ENCODE results near the gene SPACA9.

Gene SPACA9

GRCh38 chr9:132846109-132846917 is 32.4 kb upstream of the SPACA9 start:
- no peak overlapping the region for H3K27ac ChIP-seq (ENCODE audit: poor library complexity, severe bottlenecking)
- H3K36me3 ChIP-seq (ENCODE audit: low read depth), result no peaks in the 10 kb centered on the region
- H3K9me3 ChIP-seq (ENCODE audit: severe bottlenecking), result no peaks in the 10 kb centered on the region
- no peak overlapping the region for H3K4me3 ChIP-seq (ENCODE audit: severe bottlenecking)
- H3K4me1 ChIP-seq (ENCODE audit: insufficient read depth, poor library complexity, severe bottlenecking), result no peaks in the 10 kb centered on the region
- DNase-seq (ENCODE audit: low spot score) (no peak), ATAC-seq (ENCODE audit: low read depth) (no peak)
- H3K27me3 ChIP-seq (ENCODE audit: insufficient read depth, poor library complexity, severe bottlenecking), result no peaks in the 10 kb centered on the region
- TF ChIP-seq CTCF (IDR thresholded peaks at IDR 0.05; ENCODE audit: poor library complexity, severe bottlenecking), result no peak

- no peaks in the 10 kb centered on the region for H3K9me3 ChIP-seq (ENCODE audit: severe bottlenecking)
- H3K4me3 ChIP-seq (ENCODE audit: severe bottlenecking), result no peak overlapping the region
- no peak for TF ChIP-seq CTCF (IDR thresholded peaks at IDR 0.05; ENCODE audit: poor library complexity, severe bottlenecking)
- no peak overlapping the region for H3K27ac ChIP-seq (ENCODE audit: poor library complexity, severe bottlenecking)
- H3K4me1 ChIP-seq (ENCODE audit: insufficient read depth, poor library complexity, severe bottlenecking), result no peaks in the 10 kb centered on the region
- no peak for DNase-seq (ENCODE audit: low spot score)
- no peaks in the 10 kb centered on the region for H3K36me3 ChIP-seq (ENCODE audit: low read depth)
- no peaks in the 10 kb centered on the region for H3K27me3 ChIP-seq (ENCODE audit: insufficient read depth, poor library complexity, severe bottlenecking)
- ATAC-seq (ENCODE audit: low read depth), result no peak
Observed at GRCh38 chr9:132846918-132847515, 31.7 kb upstream of the SPACA9 start.

GRCh38 chr9:132849185-132849706 is 29.5 kb upstream of the SPACA9 start:
- ATAC-seq (ENCODE audit: low read depth), result no peak
- no peak overlapping the region for H3K4me3 ChIP-seq (ENCODE audit: severe bottlenecking)
- H3K36me3 ChIP-seq (ENCODE audit: low read depth), result no peaks in the 10 kb centered on the region
- H3K27ac ChIP-seq (ENCODE audit: poor library complexity, severe bottlenecking), result no peak overlapping the region
- DNase-seq (ENCODE audit: low spot score), result no peak
- no peak for TF ChIP-seq CTCF (IDR thresholded peaks at IDR 0.05; ENCODE audit: poor library complexity, severe bottlenecking)
- no peaks in the 10 kb centered on the region for H3K4me1 ChIP-seq (ENCODE audit: insufficient read depth, poor library complexity, severe bottlenecking)
- no peaks in the 10 kb centered on the region for H3K27me3 ChIP-seq (ENCODE audit: insufficient read depth, poor library complexity, severe bottlenecking)
- no peaks in the 10 kb centered on the region for H3K9me3 ChIP-seq (ENCODE audit: severe bottlenecking)

- TF ChIP-seq CTCF (IDR thresholded peaks at IDR 0.05; ENCODE audit: poor library complexity, severe bottlenecking), result no peak
- no peak overlapping the region for H3K27ac ChIP-seq (ENCODE audit: poor library complexity, severe bottlenecking)
- H3K4me1 ChIP-seq (ENCODE audit: insufficient read depth, poor library complexity, severe bottlenecking), result no peaks in the 10 kb centered on the region
- no peak for ATAC-seq (ENCODE audit: low read depth)
- no peaks in the 10 kb centered on the region for H3K36me3 ChIP-seq (ENCODE audit: low read depth)
- DNase-seq (ENCODE audit: low spot score), result no peak
- H3K27me3 ChIP-seq (ENCODE audit: insufficient read depth, poor library complexity, severe bottlenecking), result no peaks in the 10 kb centered on the region
- no peak overlapping the region for H3K4me3 ChIP-seq (ENCODE audit: severe bottlenecking)
- H3K9me3 ChIP-seq (ENCODE audit: severe bottlenecking), result no peaks in the 10 kb centered on the region
Observed at GRCh38 chr9:132853482-132853881, 25.2 kb upstream of the SPACA9 start.

GRCh38 chr9:132854832-132855231 is 23.9 kb upstream of the SPACA9 start:
- Histone ChIP-seq H3K36me3 (ENCODE audit: low read depth) (no peaks in the 10 kb centered on the region), H3K27me3 (ENCODE audit: insufficient read depth, poor library complexity, severe bottlenecking) (no peaks in the 10 kb centered on the region), H3K9me3 (ENCODE audit: severe bottlenecking) (no peaks in the 10 kb centered on the region), H3K4me3 (ENCODE audit: severe bottlenecking) (no peak overlapping the region), H3K27ac (ENCODE audit: poor library complexity, severe bottlenecking) (no peak overlapping the region), H3K4me1 (ENCODE audit: insufficient read depth, poor library complexity, severe bottlenecking) (no peaks in the 10 kb centered on the region)
- TF ChIP-seq CTCF (IDR thresholded peaks at IDR 0.05; ENCODE audit: poor library complexity, severe bottlenecking), result no peak
- no peak for DNase-seq (ENCODE audit: low spot score)
- ATAC-seq (ENCODE audit: low read depth), result peak; percentile 59
